Activated CD4-positive, alpha-beta T cell treated with anti-CD3 and anti-CD28 coated beads for 1 hour (primary cell): ENCODE measurements around the gene DMD.
"Not testable (repeated sequence)": the region's sequence is repeated elsewhere in the genome, so short reads cannot be mapped to it uniquely, and the experiment has no call there.

Experiments used
- DNase-seq: peaks from one replicate; pipeline ENCODE4 v3.0.0-alpha.2; 2020

DMD gene

DNA sequence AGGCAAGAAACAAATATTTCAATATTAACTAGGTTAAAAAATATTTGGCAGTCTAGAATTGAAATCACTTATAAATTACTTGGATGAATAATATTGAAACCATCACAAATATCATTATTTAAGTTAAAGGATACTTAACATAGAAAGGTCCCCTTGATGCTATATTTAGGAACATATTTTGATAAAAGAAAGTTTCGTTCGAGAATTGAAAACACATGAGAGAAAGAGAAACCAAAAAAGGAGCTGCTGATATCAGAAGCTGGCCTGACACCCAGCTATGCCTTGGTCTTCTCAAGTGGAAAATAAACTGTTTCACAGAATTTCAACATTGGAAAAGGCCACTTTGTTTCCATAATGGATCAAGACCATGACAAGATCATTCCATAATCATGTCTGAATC lies 762.4 kb downstream of the DMD start:
- no peak for DNase-seq

- no peak for DNase-seq
These were observed 763.0 kb downstream of the DMD start for GRCh38 chrX:32448320-32448719.

GRCh38 chrX:32447640-32448039 lies 763.7 kb downstream of the DMD start:
- no peak for DNase-seq

- no peak for DNase-seq
These were observed 767.5 kb downstream of the DMD start for GRCh38 chrX:32443841-32444240.

- no peak for DNase-seq
These were observed 790.1 kb downstream of the DMD start for GRCh38 chrX:32421266-32421665.

- no peak for DNase-seq
These were observed 803.0 kb downstream of the DMD start for GRCh38 chrX:32408389-32408788.

DNA sequence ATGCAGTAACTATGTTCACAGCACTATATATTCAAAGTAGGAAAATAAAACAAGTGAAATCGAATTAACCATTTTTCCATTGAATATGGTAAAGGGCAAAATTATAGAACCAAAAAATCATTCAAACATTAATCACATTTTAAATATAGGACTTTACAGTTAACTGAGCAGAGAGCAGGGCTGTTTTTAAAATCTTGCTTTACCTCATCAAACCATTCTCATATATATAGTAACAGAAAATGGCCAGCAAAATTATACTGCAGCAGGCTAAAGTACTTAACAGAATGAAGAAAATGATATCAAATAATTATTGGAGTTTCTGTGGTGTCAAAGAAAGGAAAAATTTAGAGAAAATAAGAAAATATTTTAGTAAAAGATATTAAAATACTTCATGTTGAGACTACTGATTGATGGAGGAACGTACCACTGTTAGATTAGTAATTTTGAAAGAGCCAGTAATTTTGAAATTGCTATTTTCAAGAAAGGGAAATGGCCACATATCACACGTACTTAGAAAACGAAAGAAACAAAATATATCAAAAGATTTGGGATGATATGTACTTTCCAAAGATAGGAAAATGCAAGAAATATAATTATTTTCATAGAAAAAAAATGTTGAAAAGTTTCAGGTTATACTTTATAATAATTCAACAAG lies 813.7 kb downstream of the DMD start:
- no peak for DNase-seq

DNA sequence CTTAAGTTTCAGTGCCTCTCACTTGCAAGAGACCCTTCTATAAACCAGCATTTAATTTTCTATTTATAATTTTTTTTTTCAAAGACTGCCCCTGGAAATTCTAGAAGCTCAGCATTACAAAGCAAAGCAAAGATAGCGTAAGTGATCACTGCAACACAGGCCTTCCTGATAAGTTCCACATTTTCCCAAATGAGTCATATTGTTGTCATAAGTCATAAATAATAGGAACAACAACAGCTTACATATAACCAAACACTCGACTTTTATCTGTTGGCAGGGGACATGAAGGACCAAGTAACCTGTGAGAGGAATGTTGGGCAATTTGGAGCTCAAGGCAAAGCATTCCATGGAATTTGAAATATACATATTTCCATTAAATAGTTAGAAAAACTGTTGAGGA lies 815.5 kb downstream of the DMD start:
- no peak for DNase-seq

DNA sequence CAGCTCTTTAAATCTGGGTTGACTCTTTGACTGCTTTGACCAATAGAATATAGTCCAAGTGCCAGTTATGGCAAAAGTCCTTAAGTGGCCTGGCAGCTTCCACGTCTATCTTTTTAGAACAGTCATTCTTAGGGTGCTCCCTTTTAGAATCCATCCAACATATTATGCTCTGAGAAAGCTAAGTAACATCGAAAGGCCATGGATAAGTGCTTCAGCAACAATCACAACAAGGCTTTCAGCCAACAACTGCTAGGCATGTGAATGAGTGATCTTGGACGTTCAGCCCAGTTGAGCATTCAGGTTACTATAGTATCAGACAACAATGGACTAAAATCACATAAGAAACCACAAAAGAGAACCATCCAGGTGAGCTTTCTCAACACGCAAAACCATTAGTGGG lies 818.7 kb downstream of the DMD start:
- no peak for DNase-seq

DNA sequence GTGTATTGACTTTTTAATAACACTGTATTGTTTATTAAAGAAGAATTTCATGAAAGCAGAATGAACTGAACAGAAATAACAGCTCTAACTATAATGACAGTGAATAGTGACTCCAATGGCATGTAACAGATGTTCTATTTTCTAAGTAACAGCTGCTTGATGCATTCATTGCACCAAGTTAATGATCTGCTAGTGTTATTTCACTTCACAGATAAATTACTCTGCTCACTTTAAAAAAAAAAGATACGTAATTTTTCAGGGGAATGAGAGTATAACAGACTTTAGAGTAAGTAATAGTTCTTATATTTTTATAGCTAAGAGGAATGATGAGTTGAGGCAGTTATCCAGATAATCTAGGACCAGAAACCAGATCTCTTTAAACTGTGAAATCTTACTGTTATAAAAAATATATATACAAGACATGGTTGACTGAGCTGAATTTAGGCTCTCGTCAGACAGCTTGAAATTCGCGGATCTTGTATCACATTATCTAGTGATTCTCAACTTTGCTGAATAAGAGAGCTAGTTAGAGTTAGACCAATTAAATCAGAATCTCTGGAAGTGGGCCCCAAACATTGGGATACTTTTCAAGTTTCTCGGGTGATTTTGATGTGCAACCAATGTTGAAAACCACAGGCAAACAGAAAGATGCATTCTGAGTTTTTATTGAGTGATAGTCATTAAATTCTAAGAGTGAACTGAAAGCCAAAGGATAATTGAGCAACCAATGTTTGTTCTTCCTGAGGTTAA lies 840.7 kb downstream of the DMD start:
- DNase-seq: no peak

GRCh38 chrX:32293962-32294700 lies 917.2 kb downstream of the DMD start:
- no peak for DNase-seq

GRCh38 chrX:32289356-32289755 lies 922.0 kb downstream of the DMD start:
- no peak for DNase-seq

DNA sequence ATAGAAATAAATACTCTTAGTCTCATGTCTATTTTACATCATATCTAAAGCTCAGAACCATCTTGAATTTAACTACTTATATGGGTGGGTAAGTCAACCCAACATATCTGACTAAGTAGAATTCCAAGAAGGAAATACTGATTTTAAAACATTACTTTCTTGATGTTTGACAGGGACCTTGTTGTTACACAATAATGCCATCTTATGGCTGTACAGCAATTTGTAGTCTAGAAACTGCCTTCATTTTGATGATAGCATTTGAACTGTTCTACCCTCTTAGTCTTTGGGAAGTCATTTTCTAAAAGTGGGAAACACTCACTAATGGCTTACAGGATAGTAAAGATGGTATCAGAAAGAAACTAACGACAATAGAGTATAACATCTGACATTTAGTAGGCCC lies 929.5 kb downstream of the DMD start:
- no peak for DNase-seq

DNA sequence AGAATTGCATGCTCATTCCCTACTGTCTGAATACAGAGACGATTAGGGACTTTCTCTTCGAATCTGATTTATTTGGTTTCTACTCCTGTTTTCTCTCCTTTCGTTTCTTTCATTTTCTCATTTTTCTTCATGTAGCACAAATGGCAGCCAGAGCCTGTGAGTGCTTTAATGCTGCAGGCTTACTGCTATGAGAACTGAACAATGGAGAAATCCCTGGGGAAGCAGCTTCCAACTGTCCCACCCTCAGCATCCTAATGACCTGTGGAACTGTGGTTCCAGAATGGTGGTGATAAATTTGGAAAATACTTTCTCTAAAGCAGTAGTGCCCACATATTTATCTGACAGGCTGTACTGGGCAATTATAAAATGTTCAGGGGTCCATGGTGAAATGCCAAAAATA lies 930.4 kb downstream of the DMD start:
- no peak for DNase-seq

- no peak for DNase-seq
These were observed 930.9 kb downstream of the DMD start for GRCh38 chrX:32280489-32280888.

GRCh38 chrX:32276153-32276552 lies 935.2 kb downstream of the DMD start:
- DNase-seq: no peak

- DNase-seq: no peak
These were observed 941.5 kb downstream of the DMD start for GRCh38 chrX:32269866-32270265.

DNA sequence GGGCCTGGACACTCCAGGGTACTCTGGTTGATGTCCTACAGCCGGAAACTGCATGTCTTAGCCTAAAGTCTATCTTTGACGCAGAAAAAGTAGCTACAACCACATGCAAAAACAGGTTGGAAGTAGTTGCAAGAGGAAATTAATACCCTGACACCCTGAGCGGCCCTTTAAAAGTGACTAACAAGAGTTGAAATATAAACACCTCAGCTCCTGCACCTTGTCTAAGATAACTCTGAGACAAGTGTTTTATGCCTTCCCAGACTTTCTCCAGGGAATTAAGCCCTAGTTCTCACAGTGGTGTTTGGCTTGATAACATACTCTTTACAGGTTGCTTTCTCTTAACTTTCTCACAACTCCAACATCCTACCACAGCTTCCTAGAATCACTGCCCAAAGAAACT lies 943.1 kb downstream of the DMD start:
- no peak for DNase-seq

GRCh38 chrX:32267796-32268195 lies 943.6 kb downstream of the DMD start:
- no peak for DNase-seq

GRCh38 chrX:32246675-32247074 lies 964.7 kb downstream of the DMD start:
- DNase-seq: not testable (repeated sequence)

DNA sequence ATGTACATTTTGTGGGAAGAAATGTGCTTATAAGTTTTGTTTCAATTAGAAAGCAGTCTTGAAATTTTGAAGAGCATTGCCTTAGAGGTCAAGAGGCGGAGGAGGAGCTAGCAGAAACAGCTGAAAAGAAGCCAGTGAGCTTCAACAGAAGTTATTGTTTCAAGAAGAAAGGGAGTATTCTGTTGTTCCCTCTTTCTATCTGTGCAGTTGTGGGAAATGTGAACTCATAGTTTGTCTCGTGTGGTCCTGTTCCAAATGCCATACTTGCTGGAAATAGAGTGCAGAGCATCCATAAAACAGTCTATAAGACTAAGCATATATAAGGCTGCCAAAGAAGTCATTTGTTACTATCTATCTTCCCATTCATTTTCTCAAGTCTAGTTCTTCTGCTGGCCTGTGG lies 1015.7 kb downstream of the DMD start:
- DNase-seq: no peak

- DNase-seq: no peak
These were observed 1020.0 kb downstream of the DMD start for GRCh38 chrX:32191316-32191715.

DNA sequence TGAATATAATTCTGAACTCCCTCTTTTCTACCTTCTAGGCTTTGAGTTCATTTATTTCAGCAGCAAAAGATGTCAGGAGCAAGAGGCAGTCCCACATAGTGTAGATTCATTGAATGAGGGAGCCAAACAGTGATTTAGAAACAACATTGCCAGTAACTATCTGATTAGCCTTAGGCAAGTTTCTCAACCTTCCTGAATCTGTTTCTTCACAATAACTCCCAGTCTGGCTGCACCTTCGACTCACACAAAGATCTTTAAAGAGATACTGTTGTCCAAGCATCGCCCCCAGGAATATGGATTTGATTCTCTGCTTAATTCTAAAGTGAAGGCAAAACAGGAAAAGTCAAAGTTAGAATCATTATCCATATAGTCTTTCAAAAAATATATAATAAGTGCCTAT lies 1026.2 kb downstream of the DMD start:
- DNase-seq: no peak

DNA sequence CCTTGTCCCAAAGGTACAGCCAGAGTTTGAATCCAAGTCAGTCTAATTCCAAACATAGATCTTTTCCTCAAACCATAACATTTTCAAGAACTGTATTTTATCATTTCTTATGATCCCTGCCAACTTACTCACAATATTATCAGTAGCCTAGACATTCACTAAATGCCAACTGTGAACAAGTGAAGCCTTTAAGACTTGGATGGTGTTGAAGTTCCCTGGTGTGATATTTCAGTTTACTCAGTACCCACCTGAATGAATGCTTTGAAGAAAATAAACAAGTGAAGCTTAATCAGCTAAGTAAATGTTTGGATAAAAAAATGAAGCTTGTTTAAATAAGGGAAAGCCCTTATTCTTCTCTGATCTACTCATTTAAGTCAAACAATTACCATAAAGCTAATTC lies 1028.3 kb downstream of the DMD start:
- no peak for DNase-seq
